NCI-H2227 treated with DMSO at 0.1 percent for 48 hours (cell line): ENCODE data around the gene FAM193A.
A peak's percentile ranks its signal among the peaks of the same experiment; 100 is the strongest.
"Not testable (repeated sequence)": the region's sequence is repeated elsewhere in the genome, so short reads cannot be mapped to it uniquely, and the experiment has no call there.

ENCODE experiments used
- DNase-seq: peaks from one replicate; lab custom pipeline; 2025; lab: John Stamatoyannopoulos, UW

Gene FAM193A

DNA sequence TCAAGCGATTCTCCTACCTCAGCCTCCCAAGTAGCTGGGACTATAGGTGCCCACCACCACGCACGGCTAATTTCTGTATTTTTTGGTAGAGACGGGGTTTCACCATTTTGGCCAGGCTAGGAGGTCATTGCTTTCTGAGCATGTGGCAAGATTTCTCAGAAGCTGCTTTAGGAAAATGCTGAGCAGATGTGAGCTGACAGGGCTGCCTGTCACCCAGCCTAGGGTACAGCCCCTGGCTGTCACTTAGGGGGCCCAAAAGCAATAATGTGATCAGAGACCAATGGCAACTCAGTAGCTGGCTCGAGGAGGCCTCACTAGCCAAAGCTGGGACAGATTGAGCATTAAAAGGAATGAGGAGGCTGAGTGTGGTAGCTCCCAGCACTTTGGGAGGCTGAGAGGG lies 154.9 kb downstream of the FAM193A start:
- no peak for DNase-seq

DNA sequence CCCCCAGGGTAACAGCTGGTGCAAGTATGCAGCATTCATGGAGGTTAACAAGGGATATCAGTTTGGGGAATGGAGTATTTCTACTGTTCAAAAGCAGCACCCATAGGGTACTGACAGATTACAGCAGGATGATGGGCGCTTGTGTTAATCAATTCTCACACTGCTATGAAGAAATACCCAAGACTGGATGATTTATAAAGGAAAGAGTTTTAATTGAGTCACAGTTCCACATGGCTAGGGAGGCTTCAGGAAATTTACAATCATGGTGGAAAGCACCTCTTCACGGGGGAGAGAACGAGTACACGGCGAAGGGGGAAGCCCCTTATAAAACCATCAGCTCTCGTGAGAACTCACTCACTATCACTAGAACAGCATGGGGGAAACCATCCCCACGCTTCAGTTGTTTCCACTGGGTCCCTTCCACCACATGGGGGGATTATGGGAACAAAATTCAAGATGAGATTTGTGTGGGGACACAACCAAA lies 155.5 kb downstream of the FAM193A start:
- no peak for DNase-seq

DNA sequence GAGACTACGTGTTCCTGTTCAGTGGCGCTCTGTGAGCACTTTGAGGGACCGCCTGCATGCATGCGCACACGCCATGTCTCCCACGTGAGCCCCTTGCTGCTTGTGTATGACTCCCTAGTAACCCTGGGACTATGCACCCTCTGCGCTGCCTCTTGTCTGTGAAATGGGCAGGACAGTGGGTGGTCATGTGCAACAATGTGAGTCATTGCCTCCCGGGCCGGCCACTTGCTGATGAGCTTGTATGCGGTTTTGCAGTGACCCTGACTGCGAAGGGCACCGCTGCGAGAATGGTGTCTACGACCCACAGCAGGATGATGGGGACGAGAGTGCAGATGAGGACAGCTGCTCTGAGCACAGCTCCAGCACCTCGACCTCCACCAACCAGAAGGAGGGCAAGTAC lies 158.2 kb downstream of the FAM193A start:
- DNase-seq: no peak

DNA sequence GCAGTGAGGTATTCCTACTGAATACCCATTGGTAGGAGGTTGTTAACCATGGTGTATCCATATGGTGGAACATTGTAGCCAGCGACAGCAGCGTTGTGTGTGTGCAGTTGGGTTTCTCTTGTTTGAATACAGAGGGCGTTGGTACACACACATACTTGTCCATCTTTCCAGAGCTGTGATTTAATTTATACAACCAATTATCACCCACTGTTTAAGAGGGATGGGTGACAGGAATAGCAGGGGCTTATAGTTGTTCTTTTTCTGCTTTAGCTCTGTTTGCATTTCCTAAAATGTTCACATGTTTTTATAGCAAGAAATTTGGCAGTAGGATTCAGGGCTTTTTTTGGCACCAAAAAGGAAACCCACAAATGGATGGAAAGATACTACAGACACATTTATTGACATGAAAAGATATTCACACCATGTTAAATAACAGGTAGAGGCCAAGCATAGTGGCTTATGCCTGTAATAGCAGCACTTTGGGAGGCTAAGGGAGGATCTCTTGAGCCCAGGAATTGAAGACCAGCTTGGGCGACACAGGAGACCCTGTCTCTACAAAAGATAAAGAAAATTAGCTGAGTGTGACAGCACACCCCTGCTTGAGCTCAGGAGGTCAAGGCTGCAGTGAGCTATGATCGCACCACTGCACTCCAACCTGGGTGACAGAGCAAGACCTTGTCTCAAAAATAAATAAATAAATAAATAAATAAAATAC lies 159.1 kb downstream of the FAM193A start:
- no peak for DNase-seq

DNA sequence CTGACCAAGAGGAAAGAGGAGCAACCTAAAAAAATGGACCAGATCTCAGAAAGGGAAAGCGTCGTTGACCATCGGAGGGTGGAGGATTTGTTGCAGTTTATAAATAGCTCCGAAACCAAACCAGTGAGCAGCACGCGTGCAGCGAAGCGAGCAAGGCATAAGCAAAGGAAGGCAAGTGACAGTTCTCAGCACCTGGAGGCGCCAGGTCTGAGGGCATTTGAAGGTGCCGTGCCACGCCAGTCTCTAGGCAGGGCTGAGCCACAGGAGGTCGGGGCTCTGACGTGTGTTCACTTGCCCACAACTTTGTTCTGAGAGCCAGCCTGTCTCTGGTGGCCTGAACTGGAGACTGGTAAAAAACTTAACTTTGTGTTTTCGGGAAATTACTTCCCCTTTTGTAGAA lies 160.0 kb downstream of the FAM193A start:
- no peak for DNase-seq

DNA sequence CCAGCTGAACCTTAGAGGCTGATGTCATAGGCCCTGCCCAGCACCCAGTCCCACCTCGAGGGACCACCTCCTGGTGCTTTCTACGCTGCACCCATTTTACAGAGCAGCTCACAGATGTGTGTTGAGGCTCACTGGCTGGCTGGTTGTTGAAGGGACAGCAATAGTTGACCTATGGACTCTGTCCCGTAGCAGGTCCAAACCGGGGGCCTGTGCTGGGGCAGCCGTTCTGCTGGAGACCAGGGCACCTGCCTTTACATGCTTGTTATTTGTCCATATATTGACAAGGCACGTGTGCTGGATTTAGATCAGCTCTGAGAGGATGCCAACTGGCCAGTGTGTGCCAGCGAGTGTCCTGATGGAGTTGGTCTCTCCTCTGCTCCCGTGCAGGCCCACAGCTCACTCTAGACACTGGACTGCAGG lies 161.6 kb downstream of the FAM193A start:
- no peak for DNase-seq

DNA sequence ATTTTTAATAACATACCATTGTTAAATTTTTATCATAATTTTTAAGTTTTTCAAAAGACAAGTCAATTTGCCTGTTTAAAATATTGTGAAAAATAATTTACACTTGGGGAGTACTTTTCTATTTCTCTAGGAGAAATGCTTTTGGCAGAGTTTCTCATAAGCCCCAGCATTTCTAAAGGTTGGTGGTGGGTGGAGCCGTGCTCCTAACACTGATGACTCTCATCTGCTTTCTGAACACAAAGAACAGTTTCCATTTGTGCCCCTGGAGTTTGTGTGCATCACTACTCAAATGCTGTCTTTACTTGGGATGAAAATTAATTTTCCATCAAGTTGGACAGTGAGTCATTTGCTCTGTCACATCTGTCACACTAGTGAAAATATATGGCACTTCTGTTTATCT lies 162.1 kb downstream of the FAM193A start:
- DNase-seq: no peak

DNA sequence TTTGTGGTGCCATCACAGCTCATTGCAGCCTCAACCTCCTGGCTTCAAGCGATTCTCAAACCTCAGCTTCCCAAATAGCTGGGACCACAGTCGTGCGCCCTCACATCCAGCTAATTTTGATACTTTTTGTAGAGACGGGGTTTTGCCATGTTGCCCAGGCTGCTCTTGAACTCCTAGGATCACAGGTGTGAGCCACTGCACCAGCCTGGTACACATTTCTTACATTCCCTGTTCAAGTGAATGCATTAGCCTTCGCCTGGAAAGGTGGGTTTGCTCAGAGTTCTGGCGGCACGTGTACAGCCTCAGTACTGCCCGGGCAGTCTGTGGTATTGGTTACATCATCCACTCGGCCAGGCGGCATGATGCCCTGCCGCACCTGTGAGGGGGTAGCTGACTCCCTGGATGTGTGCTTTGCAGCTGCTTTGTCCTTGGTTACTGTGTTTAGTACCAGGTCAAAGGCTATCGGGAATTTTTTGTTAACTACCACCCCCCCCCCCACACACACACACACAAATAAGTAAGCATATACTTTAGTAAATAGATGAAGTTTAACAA lies 162.6 kb downstream of the FAM193A start:
- no peak for DNase-seq

DNA sequence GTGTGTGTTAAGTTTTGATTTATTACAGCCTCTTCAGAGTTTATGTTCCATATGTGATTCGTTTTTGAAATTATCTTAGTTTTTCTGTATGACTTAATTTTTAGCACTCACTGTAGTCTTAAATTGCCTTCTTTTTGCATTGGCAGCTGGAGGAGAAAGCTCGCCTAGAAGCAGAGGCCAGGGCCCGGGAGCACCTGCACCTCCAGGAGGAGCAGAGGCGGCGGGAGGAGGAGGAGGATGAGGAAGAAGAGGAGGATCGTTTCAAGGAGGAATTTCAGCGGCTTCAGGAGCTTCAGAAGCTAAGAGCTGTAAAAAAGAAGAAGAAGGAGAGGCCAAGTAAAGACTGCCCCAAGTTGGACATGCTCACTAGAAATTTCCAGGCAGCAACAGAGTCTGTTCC lies 163.1 kb downstream of the FAM193A start:
- DNase-seq: no peak

DNA sequence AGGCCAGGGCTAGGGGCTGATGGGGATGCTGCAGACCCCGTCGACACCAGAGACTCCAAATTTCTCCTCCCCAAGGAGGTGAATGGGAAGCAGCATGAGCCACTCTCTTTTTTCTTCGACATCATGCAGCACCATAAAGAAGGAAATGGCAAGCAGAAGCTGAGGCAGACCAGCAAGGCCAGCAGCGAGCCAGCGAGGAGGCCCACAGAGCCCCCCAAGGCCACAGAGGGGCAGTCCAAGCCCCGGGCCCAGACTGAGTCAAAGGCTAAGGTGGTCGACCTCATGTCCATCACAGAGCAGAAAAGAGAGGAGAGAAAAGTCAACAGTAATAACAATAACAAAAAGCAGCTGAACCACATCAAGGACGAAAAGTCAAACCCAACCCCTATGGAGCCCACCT lies 163.6 kb downstream of the FAM193A start:
- no peak for DNase-seq

DNA sequence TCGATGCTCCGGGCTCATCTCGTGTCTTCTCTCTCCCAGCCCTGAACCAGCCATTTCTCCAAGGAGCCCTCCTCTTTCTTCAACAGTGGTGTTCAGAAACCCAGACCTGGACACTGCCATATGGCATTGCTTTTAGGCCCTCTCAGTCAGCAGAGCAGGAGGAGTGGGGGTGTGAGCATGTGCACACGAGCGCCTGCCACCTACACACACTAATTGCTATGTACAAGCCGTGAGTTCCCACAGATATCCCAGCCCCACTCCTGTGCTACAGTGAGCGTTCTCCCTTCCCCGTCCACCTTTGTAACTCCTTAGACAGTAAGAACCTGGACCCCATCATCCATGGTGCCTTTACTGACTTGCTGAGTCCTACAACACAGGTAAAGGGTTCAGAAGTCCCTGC lies 165.9 kb downstream of the FAM193A start:
- DNase-seq: no peak

DNA sequence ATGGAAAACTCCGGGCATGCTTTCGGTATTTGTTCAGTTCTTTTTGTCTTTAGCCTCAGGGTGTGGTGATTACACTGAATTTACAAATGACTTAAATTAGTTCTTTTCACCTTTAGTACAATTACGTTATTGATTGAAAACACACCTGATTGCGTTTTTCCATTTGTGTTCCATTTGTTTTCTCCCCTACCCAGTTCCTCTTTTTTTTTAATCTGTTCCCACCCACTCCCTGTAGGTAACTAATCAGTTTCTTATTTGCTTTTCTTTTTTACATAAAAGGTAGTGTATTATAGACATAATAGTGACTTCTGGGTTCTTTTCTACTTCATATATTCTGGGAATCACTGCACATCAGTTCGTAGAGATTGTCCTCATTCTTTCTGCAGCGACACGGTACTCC lies 166.3 kb downstream of the FAM193A start:
- DNase-seq: no peak

DNA sequence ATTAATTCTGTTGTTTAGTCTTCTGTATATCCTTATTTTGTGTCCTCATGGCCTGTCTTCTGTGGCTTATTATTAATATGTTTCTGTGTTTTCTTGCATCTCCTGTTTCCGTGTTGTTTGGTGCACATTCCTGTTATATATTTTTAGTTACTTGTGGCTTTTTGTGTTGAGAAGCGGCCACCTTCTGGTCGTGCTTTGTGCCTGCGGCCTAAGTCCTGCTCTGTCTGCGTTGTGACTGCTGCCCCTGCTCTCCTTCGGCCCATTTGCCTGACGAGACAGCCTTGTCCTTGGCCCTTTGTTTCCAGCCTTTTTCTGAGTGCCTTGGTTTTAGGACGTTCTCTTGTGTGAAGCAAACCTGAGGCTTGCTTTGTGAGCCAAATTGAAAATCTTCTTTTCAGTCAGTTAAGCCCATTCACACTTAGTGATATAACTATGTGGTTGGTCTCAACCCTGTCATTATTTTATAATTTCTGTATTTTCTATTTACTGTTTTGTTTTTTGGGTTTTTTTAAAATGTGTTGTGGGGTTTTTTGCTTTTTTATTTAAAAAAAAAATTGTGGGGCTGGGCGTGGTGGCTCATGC lies 175.9 kb downstream of the FAM193A start:
- peak; percentile 0 for DNase-seq

DNA sequence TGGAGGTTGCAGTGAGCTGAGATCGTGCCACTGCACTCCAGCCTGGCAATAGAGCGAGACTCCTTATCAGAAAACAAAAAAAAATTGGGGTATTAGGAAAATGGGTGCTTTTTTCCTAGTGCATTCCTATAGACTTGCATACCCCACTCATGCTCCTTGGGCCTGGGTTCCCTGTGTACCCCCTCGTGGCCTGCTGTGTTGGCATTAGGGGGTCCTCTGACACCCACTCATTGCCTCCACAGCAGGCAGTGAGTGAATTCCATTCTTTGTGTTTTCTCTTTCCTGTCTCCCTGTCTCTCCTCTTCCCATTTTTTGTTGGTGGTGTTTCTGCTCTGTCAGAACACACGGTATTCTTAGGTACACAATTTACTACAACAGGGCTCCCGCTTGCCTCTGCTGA lies 176.9 kb downstream of the FAM193A start:
- DNase-seq: no peak

DNA sequence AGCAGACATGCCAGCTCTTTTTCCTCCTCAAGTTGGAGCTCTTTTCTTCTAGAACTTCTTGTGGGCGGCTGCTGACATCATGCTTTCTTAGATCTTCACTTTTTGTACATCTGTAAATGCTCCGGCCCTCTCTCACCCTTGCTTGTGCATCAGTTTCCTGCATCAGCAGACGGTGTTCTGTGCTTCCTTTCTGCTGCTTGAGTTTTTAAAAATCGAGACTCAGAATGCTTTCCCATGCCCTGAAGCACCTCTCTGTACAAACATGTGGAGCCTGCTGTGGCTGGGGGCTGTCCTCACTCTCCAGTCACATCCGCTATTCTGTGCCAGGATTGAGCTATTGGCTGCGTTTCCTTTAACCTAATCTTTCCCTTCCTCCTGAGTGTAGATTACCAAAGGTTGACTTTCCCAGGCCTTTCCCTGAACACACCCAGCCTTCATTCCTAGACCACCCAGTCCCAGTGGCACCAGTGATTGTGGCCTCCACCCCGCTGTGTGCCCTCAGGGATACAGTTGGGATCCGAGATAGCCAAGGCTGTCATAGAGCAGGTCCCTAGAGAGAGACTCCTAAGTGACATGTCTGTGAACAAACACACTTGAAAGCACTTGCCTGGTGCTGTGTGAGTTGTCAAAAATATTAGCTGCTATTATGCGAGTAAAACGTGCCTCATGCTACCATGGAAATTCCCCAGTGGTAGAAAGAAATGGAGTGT lies 177.8 kb downstream of the FAM193A start:
- no peak for DNase-seq

DNA sequence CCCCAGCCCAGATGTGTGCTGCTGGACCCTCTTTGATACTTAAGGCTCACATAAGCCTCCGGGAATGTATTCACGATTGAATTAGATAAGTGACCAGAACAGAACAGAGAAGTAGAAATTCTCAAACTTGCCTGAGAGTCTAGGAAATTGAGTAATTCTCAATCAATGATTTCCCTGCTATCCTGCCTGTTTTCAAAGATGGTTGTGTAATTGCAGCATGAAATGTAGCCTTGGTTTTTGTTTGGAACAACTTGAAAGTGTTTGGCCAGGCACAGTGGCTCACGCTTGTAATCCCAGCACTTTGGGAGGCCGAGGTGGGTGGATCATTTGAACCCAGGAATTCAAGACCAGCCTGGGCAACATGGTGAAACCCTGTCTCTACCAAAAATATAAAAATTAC lies 178.5 kb downstream of the FAM193A start:
- DNase-seq: no peak

DNA sequence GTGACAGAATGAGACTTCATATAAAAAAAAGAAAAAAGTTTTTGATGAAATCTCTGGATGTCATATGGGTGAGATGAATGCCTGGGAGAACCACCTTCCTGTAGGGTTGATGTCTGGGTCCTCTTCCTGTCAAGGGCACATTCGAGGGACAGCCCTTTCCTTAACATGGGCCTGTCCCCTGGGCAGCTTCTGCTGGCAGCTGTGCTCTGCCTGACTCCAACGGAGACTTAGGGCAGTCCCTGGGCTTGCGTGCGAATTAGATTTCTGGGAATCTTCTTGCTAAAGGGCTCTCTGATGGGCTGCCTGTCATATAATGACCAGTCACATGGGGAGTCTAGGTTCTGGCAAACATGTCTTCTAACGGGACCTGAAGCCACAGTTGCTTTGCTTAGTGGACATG lies 179.0 kb downstream of the FAM193A start:
- no peak for DNase-seq

DNA sequence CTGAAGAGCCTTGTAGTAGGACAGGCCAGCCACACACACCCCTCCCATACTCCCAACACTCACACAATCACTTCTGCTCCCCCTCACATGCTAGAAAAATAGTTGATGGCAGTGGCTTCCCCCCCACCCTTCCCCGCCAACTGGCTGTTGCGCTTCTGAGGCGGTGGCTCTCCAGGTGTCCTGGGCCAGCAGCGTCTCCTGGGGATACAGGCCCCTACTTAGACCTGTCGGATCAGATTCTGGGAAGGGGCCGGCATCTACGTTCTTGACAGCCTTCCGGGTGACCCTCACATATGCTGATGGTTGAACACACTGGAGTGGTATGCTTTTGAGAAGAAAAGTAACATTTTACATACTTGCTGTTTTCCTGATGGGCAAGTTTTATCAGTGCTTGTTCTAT lies 179.8 kb downstream of the FAM193A start:
- no peak for DNase-seq

DNA sequence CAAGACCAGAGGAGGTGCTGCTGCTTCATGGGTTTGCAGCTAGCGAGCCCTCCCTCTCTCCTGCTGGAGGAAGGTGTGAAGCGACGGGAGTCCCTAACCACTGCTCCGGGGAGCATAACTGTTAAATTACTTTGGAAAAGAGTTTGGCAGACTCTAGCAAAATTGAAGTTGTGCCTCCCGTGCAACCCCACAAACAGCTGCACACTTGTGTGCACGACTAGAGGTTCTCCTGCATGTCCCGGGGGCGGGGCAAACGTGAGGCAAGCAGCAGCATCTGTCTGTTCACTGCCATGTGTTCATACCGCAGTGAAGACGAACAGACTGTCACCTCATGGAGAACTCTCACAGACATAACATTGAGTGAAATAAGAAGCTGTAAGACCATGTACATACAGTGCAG lies 185.1 kb downstream of the FAM193A start:
- DNase-seq: no peak

DNA sequence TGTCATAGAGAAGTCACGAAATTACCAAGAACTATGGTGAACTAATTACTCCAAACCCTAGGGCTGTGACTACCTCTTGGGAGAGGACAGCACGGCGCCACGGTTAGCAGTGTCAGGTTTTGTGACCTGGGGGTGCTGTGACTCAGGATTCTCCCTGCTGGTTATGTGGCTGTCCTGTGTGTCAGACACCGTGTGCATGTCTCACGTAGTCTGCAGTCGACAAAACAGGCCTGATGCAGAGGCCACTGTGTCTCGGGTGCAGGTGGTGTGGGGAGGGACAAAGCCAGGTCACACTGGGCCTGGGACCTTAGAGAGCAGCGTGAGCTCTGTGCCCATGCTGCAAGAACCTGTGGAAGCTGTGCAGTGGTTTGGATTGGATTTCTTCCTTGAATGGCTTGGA lies 185.6 kb downstream of the FAM193A start:
- DNase-seq: no peak

DNA sequence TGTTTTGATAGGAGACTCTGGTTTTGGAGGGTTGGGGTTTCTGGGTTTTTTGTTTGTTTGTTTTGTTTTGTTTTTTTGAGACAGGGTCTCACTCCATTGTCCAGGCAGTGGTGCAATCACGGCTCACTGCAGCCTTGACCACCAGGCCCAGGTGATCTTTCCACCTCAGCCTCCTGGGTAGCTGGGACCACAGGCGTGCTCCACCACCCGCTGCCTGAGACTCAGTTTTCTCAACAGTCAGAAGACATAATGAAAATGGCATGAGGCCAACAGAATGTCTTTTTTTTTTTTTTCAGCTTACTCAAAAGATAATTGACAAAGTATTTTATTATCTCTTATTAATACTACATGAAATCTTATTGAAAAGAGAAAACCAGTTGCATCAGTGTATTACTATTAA lies 187.3 kb downstream of the FAM193A start:
- no peak for DNase-seq

DNA sequence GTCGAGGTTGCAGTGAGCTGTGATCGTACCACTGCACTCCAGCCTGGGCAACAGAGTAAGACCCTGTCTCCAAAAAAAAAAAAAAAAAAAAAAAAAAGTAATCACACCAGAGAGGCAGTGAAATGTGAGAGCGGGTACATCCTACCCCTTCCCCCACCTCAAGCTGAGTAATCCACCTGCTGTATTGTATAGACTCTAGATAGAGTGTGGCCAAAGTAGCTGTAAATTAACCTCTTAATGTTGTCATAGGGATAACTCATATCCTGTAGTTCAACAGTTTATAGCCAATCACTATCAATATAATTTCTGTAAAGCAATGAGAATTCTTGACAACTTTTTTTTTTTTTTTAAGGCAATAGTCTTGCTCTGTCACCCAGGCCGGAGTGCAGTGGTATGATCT lies 188.9 kb downstream of the FAM193A start:
- no peak for DNase-seq

DNA sequence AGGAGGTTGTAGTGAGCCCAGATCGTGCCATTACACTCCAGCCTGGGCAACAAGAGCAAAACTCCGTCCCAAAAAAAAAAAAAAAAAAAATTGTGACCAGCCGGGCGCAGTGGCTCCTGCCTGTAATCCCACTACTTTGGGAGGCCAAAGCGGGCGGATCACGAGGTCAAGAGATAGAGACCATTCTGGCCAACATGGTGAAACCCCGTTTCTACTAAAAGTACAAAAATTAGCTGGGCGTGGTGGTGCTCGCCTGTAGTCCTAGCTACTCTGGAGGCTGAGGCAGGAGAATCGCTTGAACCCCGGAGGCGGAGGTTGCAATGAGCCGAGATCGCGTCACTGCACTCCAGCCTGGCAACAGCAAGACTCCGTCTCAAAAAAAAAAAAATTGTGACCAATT lies 190.4 kb downstream of the FAM193A start:
- not testable (repeated sequence) for DNase-seq
